GM23338 (cell line): ENCODE data around the gene CD2AP. TPM values are rescaled to one million over a fixed set of nuclear protein-coding genes. Genes with fewer than 3 reads are reported as not detected.
A peak's percentile ranks its signal among the peaks of the same experiment; 100 is the strongest.

Source experiments
- ATAC-seq: fragments of 200-7000 bp; cut with Tn5 transposase; 3 replicates; pipeline ENCODE4 v1.9.1; 2020
- DNase-seq: peaks from one replicate; pipeline ENCODE4 v3.0.0-alpha.2; 2015; ENCODE audit warnings: low spot score
- H2AFZ ChIP-seq: fragments of 200-600 bp; sonication (generic); 2 replicates; pipeline ENCODE4 v1.8.0; 2016; ENCODE audit warnings: antibody characterized with exemption, mild to moderate bottlenecking, moderate library complexity
- H3F3A ChIP-seq: fragments of 200-600 bp; sonication (generic); replicated peaks from 2 replicates; pipeline ENCODE4 v1.8.0; 2017; ENCODE audit warnings: antibody characterized with exemption, mixed run types, low read depth
- H3K27ac ChIP-seq: fragments of 200-600 bp; sonication (generic); 2 replicates; pipeline ENCODE4 v1.6.1; 2016; ENCODE audit warnings: low read depth
- H3K27me3 ChIP-seq: fragments of 200-600 bp; sonication (generic); 2 replicates; pipeline ENCODE4 v1.8.0; 2016; ENCODE audit warnings: mild to moderate bottlenecking, mixed run types, moderate library complexity; ENCODE audit not compliant: insufficient read depth
- H3K36me3 ChIP-seq: fragments of 200-600 bp; sonication (generic); 2 replicates; pipeline ENCODE4 v1.8.0; 2016; ENCODE audit warnings: mild to moderate bottlenecking; ENCODE audit not compliant: insufficient read depth
- H3K4me1 ChIP-seq: fragments of 200-600 bp; sonication (generic); 2 replicates; pipeline ENCODE4 v1.8.0; 2016; ENCODE audit warnings: mild to moderate bottlenecking, moderate library complexity; ENCODE audit not compliant: insufficient read depth
- H3K4me2 ChIP-seq: fragments of 200-600 bp; sonication (generic); 2 replicates; pipeline ENCODE4 v1.7.1; 2017; ENCODE audit warnings: mixed run types
- H3K4me3 ChIP-seq: fragments of 200-600 bp; sonication (generic); 2 replicates; pipeline ENCODE4 v1.6.1; 2016; ENCODE audit warnings: mixed run types
- H3K79me2 ChIP-seq: fragments of 200-600 bp; sonication (generic); replicated peaks from 2 replicates; pipeline ENCODE4 v1.8.0; 2017; ENCODE audit warnings: mild to moderate bottlenecking; ENCODE audit not compliant: insufficient read depth
- H3K9me2 ChIP-seq: fragments of 200-600 bp; sonication (generic); 2 replicates; pipeline ENCODE4 v1.8.0; 2017; ENCODE audit not compliant: insufficient read depth
- H4K20me1 ChIP-seq: fragments of 200-600 bp; sonication (generic); replicated peaks from 2 replicates; pipeline ENCODE4 v1.8.0; 2017; ENCODE audit warnings: mild to moderate bottlenecking; ENCODE audit not compliant: insufficient read depth
- H3K27ac Mint-ChIP-seq: 2 replicates; pipeline ENCODE4 v1.8.0; 2020; ENCODE audit warnings: inconsistent platforms, mild to moderate bottlenecking, moderate library complexity, mixed read lengths
- H3K27me3 Mint-ChIP-seq: 3 replicates; pipeline ENCODE4 v1.8.0; 2022; ENCODE audit warnings: low read depth, mild to moderate bottlenecking, moderate library complexity, mixed read lengths, inconsistent platforms; ENCODE audit not compliant: insufficient read depth, poor library complexity
- H3K36me3 Mint-ChIP-seq: 3 replicates; pipeline ENCODE4 v1.8.0; 2021; ENCODE audit warnings: low read depth, mild to moderate bottlenecking, inconsistent platforms, moderate library complexity, mixed read lengths
- H3K4me1 Mint-ChIP-seq: 3 replicates; pipeline ENCODE4 v1.8.0; 2020; ENCODE audit warnings: mild to moderate bottlenecking, inconsistent platforms, mixed read lengths
- H3K4me3 Mint-ChIP-seq: 3 replicates; pipeline ENCODE4 v1.8.0; 2021; ENCODE audit warnings: moderate library complexity, mild to moderate bottlenecking, inconsistent platforms, mixed read lengths
- H3K9me3 Mint-ChIP-seq: 3 replicates; pipeline ENCODE4 v1.8.0; 2020; ENCODE audit warnings: moderate library complexity, mild to moderate bottlenecking, inconsistent platforms, mixed read lengths
- CREB1 ChIP-seq: fragments of 250-450 bp; sonication (Bioruptor Pico); IDR thresholded peaks from 2 replicates; pipeline ENCODE4 v1.5.0; 2020; ENCODE audit warnings: low read depth, mild to moderate bottlenecking, moderate library complexity
- CTCF ChIP-seq, 2 experiments: fragments of 200-600 bp in 1 of 2; sonication (generic) in 1 of 2; conservative IDR thresholded peaks; 2 replicates each; pipeline versions ENCODE4 v1.5.1 to v1.6.1; 2016 to 2017; ENCODE audit warnings: antibody characterized with exemption in 2 of 2, low read depth in 2 of 2, mild to moderate bottlenecking in 2 of 2, moderate library complexity in 1 of 2
- ETS1 ChIP-seq: IDR thresholded peaks from 2 replicates; pipeline ENCODE4 v1.6.1; 2016; ENCODE audit warnings: antibody characterized with exemption
- EZH2 ChIP-seq: fragments of 200-600 bp; sonication (generic); IDR thresholded peaks from one replicate; pipeline ENCODE4 v1.8.0; 2017; ENCODE audit warnings: antibody characterized with exemption, mild to moderate bottlenecking, low read depth; ENCODE audit not compliant: unreplicated experiment
- JUNB ChIP-seq: IDR thresholded peaks from one replicate; pipeline ENCODE4 v1.6.1; 2016; ENCODE audit warnings: antibody characterized with exemption; ENCODE audit not compliant: unreplicated experiment
- ZNF114 ChIP-seq: fragments of 250-450 bp; sonication (Bioruptor Pico); IDR thresholded peaks from 2 replicates; pipeline ENCODE4 v1.5.0; 2020; ENCODE audit warnings: mild to moderate bottlenecking, moderate library complexity
- ZNF331 ChIP-seq: fragments of 250-450 bp; sonication (Bioruptor Pico); IDR thresholded peaks from 2 replicates; pipeline ENCODE4 v1.5.0; 2020; ENCODE audit warnings: low read depth, mild to moderate bottlenecking, moderate library complexity
- polyA plus RNA-seq: library from polyadenylated mRNA; unstranded; fragments of >200 nt; fragmentation: Nextera tagmentation; extraction: Ambion mirVana; gene quantifications from 2 replicates; pipeline ENCODE4 v1.2.1, GENCODE V29; 2016
- total RNA-seq: library from RNA; depleted of rRNA; stranded (reverse); fragments of >200 nt; shearing (Covaris generic); gene quantifications from 2 replicates; pipeline ENCODE4 v1.2.3, GENCODE V29; 2014

CD2AP gene
- total and polyA plus RNA-seq, 2 experiments from 2014 or later: 38.0 to 93.2 TPM

GRCh38 chr6:47655719-47656595 is 178.4 kb downstream of the CD2AP start:
- ATAC-seq (peak; percentile 95), DNase-seq (peak; percentile 59)
- H4K20me1 ChIP-seq: no peaks in the 10 kb centered on the region
- H3K27ac ChIP-seq: no peak overlapping the region
- peaks cover 16% of the 10 kb centered on the region for H3K4me1 ChIP-seq
- TF ChIP-seq CTCF (conservative IDR thresholded peaks at IDR 0.05; ENCODE audit: low read depth in 2 of 2): no peak
- H3K4me3 Mint-ChIP-seq: no peak overlapping the region
- no peak overlapping the region for H3K4me3 ChIP-seq
- H3K36me3 ChIP-seq: no peaks in the 10 kb centered on the region
- H3F3A ChIP-seq: no peaks in the 10 kb centered on the region
- no peaks in the 10 kb centered on the region for H3K79me2 ChIP-seq
- peaks cover 5% of the 10 kb centered on the region; the same call in 1 of the 3 replicates for H3K4me1 Mint-ChIP-seq
- no peaks in the 10 kb centered on the region for H3K27me3 ChIP-seq
- H3K4me2 ChIP-seq: no peak overlapping the region
- peak overlapping the region; percentile 93 for H2AFZ ChIP-seq
- H3K36me3 Mint-ChIP-seq: no peaks in the 10 kb centered on the region
- no peak overlapping the region for H3K27ac Mint-ChIP-seq
- H3K27me3 Mint-ChIP-seq: no peaks in the 10 kb centered on the region
- peaks cover 16% of the 10 kb centered on the region; the same call in 1 of the 2 replicates for H3K9me2 ChIP-seq
- no peaks in the 10 kb centered on the region; the same call in 2 of the 3 replicates for H3K9me3 Mint-ChIP-seq

- no peaks in the 10 kb centered on the region for H3K79me2 ChIP-seq
- no peaks in the 10 kb centered on the region for H3K9me2 ChIP-seq
- H2AFZ ChIP-seq: no peak overlapping the region
- H3K4me1 ChIP-seq: no peaks in the 10 kb centered on the region
- H3F3A ChIP-seq: no peaks in the 10 kb centered on the region
- peaks cover 3% of the 10 kb centered on the region for H3K27me3 Mint-ChIP-seq
- H3K36me3 ChIP-seq: no peaks in the 10 kb centered on the region
- no peak overlapping the region for H3K4me2 ChIP-seq
- DNase-seq (no peak), ATAC-seq (no peak)
- no peak overlapping the region for H3K4me3 ChIP-seq
- H3K9me3 Mint-ChIP-seq: no peaks in the 10 kb centered on the region
- no peaks in the 10 kb centered on the region for H3K36me3 Mint-ChIP-seq
- no peaks in the 10 kb centered on the region for H3K27me3 ChIP-seq
- H3K4me1 Mint-ChIP-seq: peaks cover 7% of the 10 kb centered on the region; the same call in 2 of the 3 replicates
- no peak for TF ChIP-seq ZNF114
- no peak for TF ChIP-seq JUNB
- H4K20me1 ChIP-seq: no peaks in the 10 kb centered on the region
- H3K27ac ChIP-seq: no peak overlapping the region
- H3K4me3 Mint-ChIP-seq: no peak overlapping the region
- H3K27ac Mint-ChIP-seq: no peak overlapping the region
Observed at GRCh38 chr6:47661960-47662359, 184.4 kb downstream of the CD2AP start.

GRCh38 chr6:47663462-47664216 is 186.1 kb downstream of the CD2AP start:
- Mint-ChIP-seq H3K9me3 (no peaks in the 10 kb centered on the region), H3K4me1 (peaks cover 9% of the 10 kb centered on the region; the same call in 2 of the 3 replicates), H3K27me3 (peaks cover 3% of the 10 kb centered on the region), H3K27ac (peak overlapping the region; percentile 56), H3K4me3 (no peak overlapping the region), H3K36me3 (no peaks in the 10 kb centered on the region)
- H3K79me2 ChIP-seq: no peaks in the 10 kb centered on the region
- no peaks in the 10 kb centered on the region for H3F3A ChIP-seq
- H3K9me2 ChIP-seq: no peaks in the 10 kb centered on the region
- no peaks in the 10 kb centered on the region for H3K36me3 ChIP-seq
- peak overlapping the region; percentile 93 for H2AFZ ChIP-seq
- no peak overlapping the region for H3K4me3 ChIP-seq
- 0 out of 2 replicates have a peak overlapping the region, but pooled peaks have one; percentile 48 for H3K27ac ChIP-seq
- no peaks in the 10 kb centered on the region for H3K4me1 ChIP-seq
- TF ChIP-seq EZH2 (no peak), ETS1 (no peak), ZNF331 (CRISPR knock-in tag) (no peak), JUNB (no peak), CREB1 (CRISPR knock-in tag) (0 out of 2 replicates have a peak, but pooled peaks have one; percentile 25)
- H3K27me3 ChIP-seq: no peaks in the 10 kb centered on the region
- H4K20me1 ChIP-seq: no peaks in the 10 kb centered on the region
- ATAC-seq (peak; percentile 87), DNase-seq (peak; percentile 72)
- no peak overlapping the region for H3K4me2 ChIP-seq
